A549 (cell line): ENCODE results near the gene TUBA3C.

ENCODE experiments used
- CHD2 ChIP-seq: fragments of 150-350 bp; IDR thresholded peaks from 2 replicates; pipeline ENCODE4 v1.6.1; 2014; ENCODE audit warnings: low read length; ENCODE audit not compliant: partially characterized antibody
- CTCF ChIP-seq: fragments of >200 bp; sonication (Bioruptor Twin); formaldehyde crosslinking; IDR thresholded peaks from 3 replicates; pipeline ENCODE4 v1.5.1; 2016
- KDM1A ChIP-seq: fragments of 200-600 bp; sonication (generic); IDR thresholded peaks from 2 replicates; pipeline ENCODE4 v1.6.1; 2016; ENCODE audit warnings: low read depth, mild to moderate bottlenecking
- POLR2AphosphoS2 ChIP-seq: conservative IDR thresholded peaks from 2 replicates; pipeline ENCODE4 v1.6.1; 2012; ENCODE audit warnings: low read length, improper control_type of control experiment, inconsistent platforms
- RFX5 ChIP-seq: fragments of 450-650 bp; IDR thresholded peaks from 2 replicates; pipeline ENCODE4 v1.7.1; 2014; ENCODE audit warnings: antibody characterized with exemption, mild to moderate bottlenecking, moderate library complexity
- ZSCAN20 ChIP-seq: fragments of 250-450 bp; sonication (Bioruptor Pico); IDR thresholded peaks from 2 replicates; pipeline ENCODE4 v1.8.0; 2022; ENCODE audit warnings: mild to moderate bottlenecking, moderate library complexity
- TF ChIP-seq, protein P1 (sequence below): fragments of 250-450 bp; sonication (Bioruptor Pico); IDR thresholded peaks from 2 replicates; pipeline ENCODE4 v1.5.0; 2021; ENCODE audit warnings: mild to moderate bottlenecking, moderate library complexity, borderline replicate concordance
- TF ChIP-seq, protein P2 (sequence below): IDR thresholded peaks from 2 replicates; pipeline ENCODE4 v1.6.1; 2012

- TF ChIP-seq ZSCAN20, result no peak
- no peak for TF ChIP-seq CTCF
- TF ChIP-seq, protein P1, sequence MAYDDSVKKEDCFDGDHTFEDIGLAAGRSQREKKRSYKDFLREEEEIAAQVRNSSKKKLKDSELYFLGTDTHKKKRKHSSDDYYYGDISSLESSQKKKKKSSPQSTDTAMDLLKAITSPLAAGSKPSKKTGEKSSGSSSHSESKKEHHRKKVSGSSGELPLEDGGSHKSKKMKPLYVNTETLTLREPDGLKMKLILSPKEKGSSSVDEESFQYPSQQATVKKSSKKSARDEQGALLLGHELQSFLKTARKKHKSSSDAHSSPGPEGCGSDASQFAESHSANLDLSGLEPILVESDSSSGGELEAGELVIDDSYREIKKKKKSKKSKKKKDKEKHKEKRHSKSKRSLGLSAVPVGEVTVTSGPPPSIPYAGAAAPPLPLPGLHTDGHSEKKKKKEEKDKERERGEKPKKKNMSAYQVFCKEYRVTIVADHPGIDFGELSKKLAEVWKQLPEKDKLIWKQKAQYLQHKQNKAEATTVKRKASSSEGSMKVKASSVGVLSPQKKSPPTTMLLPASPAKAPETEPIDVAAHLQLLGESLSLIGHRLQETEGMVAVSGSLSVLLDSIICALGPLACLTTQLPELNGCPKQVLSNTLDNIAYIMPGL (CRISPR knock-in tag), result no peak
- TF ChIP-seq POLR2AphosphoS2, result no peak
- TF ChIP-seq CHD2, result no peak
- TF ChIP-seq KDM1A, result no peak
- TF ChIP-seq RFX5, result no peak
- TF ChIP-seq, protein P2, sequence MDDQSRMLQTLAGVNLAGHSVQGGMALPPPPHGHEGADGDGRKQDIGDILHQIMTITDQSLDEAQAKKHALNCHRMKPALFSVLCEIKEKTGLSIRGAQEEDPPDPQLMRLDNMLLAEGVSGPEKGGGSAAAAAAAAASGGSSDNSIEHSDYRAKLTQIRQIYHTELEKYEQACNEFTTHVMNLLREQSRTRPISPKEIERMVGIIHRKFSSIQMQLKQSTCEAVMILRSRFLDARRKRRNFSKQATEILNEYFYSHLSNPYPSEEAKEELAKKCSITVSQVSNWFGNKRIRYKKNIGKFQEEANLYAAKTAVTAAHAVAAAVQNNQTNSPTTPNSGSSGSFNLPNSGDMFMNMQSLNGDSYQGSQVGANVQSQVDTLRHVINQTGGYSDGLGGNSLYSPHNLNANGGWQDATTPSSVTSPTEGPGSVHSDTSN, result no peak
Measured at GRCh38 chr13:19183676-19184075, 2.1 kb upstream of the TUBA3C start.
